OCI-LY1 (cell line): Measurements from ENCODE around the gene TMED8.

Experiments
- H2AFZ ChIP-seq: fragments of 200-600 bp; sonication (generic), shearing (Covaris generic); 2 replicates; pipeline ENCODE4 v1.6.0; 2014; ENCODE audit warnings: antibody characterized with exemption, mild to moderate bottlenecking, low read length
- H3F3A ChIP-seq: fragments of 200-600 bp; sonication (generic), shearing (Covaris generic); 2 replicates; pipeline ENCODE4 v1.6.0; 2014; ENCODE audit warnings: mild to moderate bottlenecking, antibody characterized with exemption, low read length, moderate library complexity; ENCODE audit not compliant: insufficient read depth
- H3K27ac ChIP-seq: fragments of 200-600 bp; sonication (generic); 2 replicates; pipeline ENCODE4 v1.5.1; 2014; ENCODE audit warnings: low read length, mixed run types, mild to moderate bottlenecking, low read depth; ENCODE audit not compliant: poor library complexity, severe bottlenecking
- H3K27me3 ChIP-seq: fragments of 200-600 bp; sonication (generic); 2 replicates; pipeline ENCODE4 v1.6.0; 2014; ENCODE audit warnings: antibody characterized with exemption, mild to moderate bottlenecking, low read length, moderate library complexity; ENCODE audit not compliant: insufficient read depth
- H3K36me3 ChIP-seq: fragments of 200-600 bp; sonication (generic); 2 replicates; pipeline ENCODE4 v1.6.1; 2014; ENCODE audit warnings: mild to moderate bottlenecking, antibody characterized with exemption, low read length, moderate library complexity, mixed read lengths; ENCODE audit not compliant: insufficient read depth
- H3K4me1 ChIP-seq: fragments of 200-600 bp; sonication (generic); 2 replicates; pipeline ENCODE4 v1.5.1; 2014; ENCODE audit warnings: mild to moderate bottlenecking, low read length, moderate library complexity; ENCODE audit not compliant: insufficient read depth, severe bottlenecking
- H3K4me2 ChIP-seq: fragments of 200-600 bp; sonication (generic), shearing (Covaris generic); 2 replicates; pipeline ENCODE4 v1.6.1; 2014; ENCODE audit warnings: low read length
- H3K4me3 ChIP-seq: fragments of 200-600 bp; sonication (generic); 2 replicates; pipeline ENCODE4 v1.5.1; 2014; ENCODE audit warnings: low read length, low read depth, mild to moderate bottlenecking, mixed read lengths; ENCODE audit not compliant: poor library complexity, severe bottlenecking
- H3K79me2 ChIP-seq: fragments of 200-600 bp; shearing (Covaris generic); 2 replicates; pipeline ENCODE4 v1.6.1; 2016; ENCODE audit warnings: mixed run types, low read length, mixed read lengths; ENCODE audit not compliant: insufficient read depth
- H3K9ac ChIP-seq: fragments of 200-600 bp; sonication (generic), shearing (Covaris generic); 2 replicates; pipeline ENCODE4 v1.6.1; 2014; ENCODE audit warnings: mild to moderate bottlenecking, low read length, mixed read lengths
- H3K9me2 ChIP-seq: fragments of 200-600 bp; sonication (generic), shearing (Covaris generic); 2 replicates; pipeline ENCODE4 v1.6.1; 2014; ENCODE audit warnings: low read depth, mild to moderate bottlenecking, low read length, mixed read lengths
- H3K9me3 ChIP-seq: fragments of 200-600 bp; shearing (Covaris generic); 2 replicates; pipeline ENCODE4 v1.6.1; 2014; ENCODE audit warnings: low read length, mixed read lengths
- H4K20me1 ChIP-seq: fragments of 200-600 bp; sonication (generic), shearing (Covaris generic); 2 replicates; pipeline ENCODE4 v1.6.0; 2016; ENCODE audit warnings: mild to moderate bottlenecking, low read length; ENCODE audit not compliant: insufficient read depth
- CTCF ChIP-seq: fragments of 200-600 bp; sonication (generic), shearing (Covaris generic); IDR thresholded peaks from 2 replicates; pipeline ENCODE4 v1.5.1; 2017; ENCODE audit warnings: mild to moderate bottlenecking, antibody characterized with exemption, low read length, moderate library complexity, mixed read lengths
- EZH2 ChIP-seq: fragments of 200-600 bp; sonication (generic), shearing (Covaris generic); IDR thresholded peaks from 2 replicates; pipeline ENCODE4 v1.8.0; 2017; ENCODE audit warnings: borderline replicate concordance, mixed run types, mild to moderate bottlenecking, antibody characterized with exemption, low read length, moderate library complexity, mixed read lengths

The TMED8 gene

GRCh38 chr14:77305696-77306095 is 71.2 kb downstream of the TMED8 start:
- Histone ChIP-seq H3K27ac (no peak overlapping the region), H3K4me3 (no peak overlapping the region), H3K36me3 (no peaks in the 10 kb centered on the region), H3K4me2 (no peak overlapping the region), H3K9me2 (no peaks in the 10 kb centered on the region), H2AFZ (no peak overlapping the region), H3K27me3 (no peaks in the 10 kb centered on the region), H3F3A (no peaks in the 10 kb centered on the region), H4K20me1 (no peaks in the 10 kb centered on the region), H3K4me1 (peaks cover 7% of the 10 kb centered on the region), H3K9me3 (no peaks in the 10 kb centered on the region), H3K79me2 (no peaks in the 10 kb centered on the region), H3K9ac (no peak overlapping the region)
- TF ChIP-seq CTCF (no peak), EZH2 (no peak)

- no peaks in the 10 kb centered on the region for H3K79me2 ChIP-seq
- no peaks in the 10 kb centered on the region for H3K9me2 ChIP-seq
- no peak overlapping the region for H3K4me2 ChIP-seq
- H3K4me3 ChIP-seq = no peak overlapping the region
- H3K9ac ChIP-seq = no peak overlapping the region
- no peaks in the 10 kb centered on the region for H3K9me3 ChIP-seq
- H3K4me1 ChIP-seq = no peaks in the 10 kb centered on the region
- H3K36me3 ChIP-seq = no peaks in the 10 kb centered on the region
- H3F3A ChIP-seq = no peaks in the 10 kb centered on the region
- no peak overlapping the region for H2AFZ ChIP-seq
- H3K27ac ChIP-seq = no peak overlapping the region
- H3K27me3 ChIP-seq = no peaks in the 10 kb centered on the region
- TF ChIP-seq CTCF (no peak), EZH2 (no peak)
- H4K20me1 ChIP-seq = no peaks in the 10 kb centered on the region
These were observed 73.3 kb downstream of the TMED8 start for GRCh38 chr14:77303417-77304156.

- Histone ChIP-seq H3K4me1 (no peaks in the 10 kb centered on the region), H3K27ac (no peak overlapping the region), H3K4me3 (no peak overlapping the region), H3K9ac (no peak overlapping the region), H2AFZ (no peak overlapping the region), H3K9me2 (no peaks in the 10 kb centered on the region), H3K4me2 (no peak overlapping the region), H4K20me1 (no peaks in the 10 kb centered on the region), H3F3A (no peaks in the 10 kb centered on the region), H3K27me3 (no peaks in the 10 kb centered on the region), H3K36me3 (no peaks in the 10 kb centered on the region), H3K79me2 (no peaks in the 10 kb centered on the region), H3K9me3 (no peaks in the 10 kb centered on the region)
- TF ChIP-seq CTCF (no peak), EZH2 (no peak)
These were observed 74.0 kb downstream of the TMED8 start for GRCh38 chr14:77302926-77303325.
